ENCODE data around the gene CHAT. TPM values are rescaled to one million over a fixed set of nuclear protein-coding genes. Genes with fewer than 3 reads are reported as not detected.

The CHAT gene
- total RNA-seq, 2 experiments from 2014 or later: not detected

DNA sequence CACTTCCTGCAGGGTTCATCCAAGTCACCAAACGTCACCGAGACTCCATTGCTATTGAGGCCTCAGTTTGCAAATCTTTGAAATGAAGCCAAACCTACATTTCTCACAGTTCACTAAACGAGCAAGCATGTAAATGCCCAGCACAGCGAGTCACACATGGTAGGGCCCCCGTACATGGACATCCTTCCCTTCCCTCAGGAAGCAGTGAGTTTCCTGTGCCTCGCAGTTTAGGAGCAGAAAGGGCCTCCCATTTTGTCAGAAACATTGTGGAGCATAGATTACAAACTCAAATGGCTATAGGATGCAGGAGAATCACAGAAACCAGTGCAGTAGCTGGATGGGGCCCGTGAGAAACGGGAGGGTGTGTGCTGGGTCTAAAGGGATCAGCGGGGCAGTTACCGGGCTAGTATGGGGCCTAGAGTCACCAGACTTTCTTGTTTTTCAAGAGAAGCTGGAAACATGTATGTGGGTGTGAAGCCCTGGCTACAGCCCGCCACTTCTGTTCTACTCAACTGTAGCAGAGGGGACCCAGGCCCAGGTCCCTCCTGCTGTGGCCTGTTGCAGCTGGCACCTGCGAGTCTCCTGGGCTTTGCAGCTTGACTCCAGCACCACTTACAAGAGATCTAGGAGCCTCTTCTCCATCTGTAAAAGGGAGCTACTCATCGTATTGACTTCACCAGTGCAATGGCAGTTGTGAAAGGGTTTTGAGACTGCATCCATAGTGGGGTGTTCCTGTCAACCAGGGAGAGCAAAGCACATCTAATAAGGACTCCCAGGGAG, 17.9 kb upstream of the CHAT start:
- ATAC-seq (ENCODE audit: poor library complexity) (no peak), DNase-seq (no peak)
- H3K4me1 ChIP-seq (ENCODE audit: insufficient read depth, low read length): no peaks in the 10 kb centered on the region
- CTCF ChIA-PET: no interaction called here
- H3K36me3 ChIP-seq (ENCODE audit: insufficient read depth, low read length): no peaks in the 10 kb centered on the region
- intact Hi-C loops (cut with DNase I, micrococcal nuclease): loop anchor here in 1 of 2 experiments (10.0 kb wide), 2 partner anchors 191 to 629 kb away; no protein-coding TSS in a partner anchor
- peaks cover 4 to 10% of the 10 kb centered on the region in 2 experiments for H3K27me3 ChIP-seq (ENCODE audit: control insufficient read depth in 1 of 2, insufficient read depth in 2 of 2, low read length in 2 of 2)
- POLR2A ChIA-PET: no interaction called here
- no peak overlapping the region for H3K4me3 Mint-ChIP-seq
- H3K36me3 Mint-ChIP-seq (ENCODE audit: low read depth): no peaks in the 10 kb centered on the region
- no peak overlapping the region for H3K27ac ChIP-seq (ENCODE audit: low read depth in 1 of 2, low read length in 2 of 2)
- H3K27ac Mint-ChIP-seq: no peak overlapping the region
- no peaks in the 10 kb centered on the region for H3K4me1 Mint-ChIP-seq (ENCODE audit: low read depth)
- TF ChIP-seq, protein P1, sequence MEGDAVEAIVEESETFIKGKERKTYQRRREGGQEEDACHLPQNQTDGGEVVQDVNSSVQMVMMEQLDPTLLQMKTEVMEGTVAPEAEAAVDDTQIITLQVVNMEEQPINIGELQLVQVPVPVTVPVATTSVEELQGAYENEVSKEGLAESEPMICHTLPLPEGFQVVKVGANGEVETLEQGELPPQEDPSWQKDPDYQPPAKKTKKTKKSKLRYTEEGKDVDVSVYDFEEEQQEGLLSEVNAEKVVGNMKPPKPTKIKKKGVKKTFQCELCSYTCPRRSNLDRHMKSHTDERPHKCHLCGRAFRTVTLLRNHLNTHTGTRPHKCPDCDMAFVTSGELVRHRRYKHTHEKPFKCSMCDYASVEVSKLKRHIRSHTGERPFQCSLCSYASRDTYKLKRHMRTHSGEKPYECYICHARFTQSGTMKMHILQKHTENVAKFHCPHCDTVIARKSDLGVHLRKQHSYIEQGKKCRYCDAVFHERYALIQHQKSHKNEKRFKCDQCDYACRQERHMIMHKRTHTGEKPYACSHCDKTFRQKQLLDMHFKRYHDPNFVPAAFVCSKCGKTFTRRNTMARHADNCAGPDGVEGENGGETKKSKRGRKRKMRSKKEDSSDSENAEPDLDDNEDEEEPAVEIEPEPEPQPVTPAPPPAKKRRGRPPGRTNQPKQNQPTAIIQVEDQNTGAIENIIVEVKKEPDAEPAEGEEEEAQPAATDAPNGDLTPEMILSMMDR (IDR thresholded peaks at IDR 0.05): no peak
- no peaks in the 10 kb centered on the region for H3K9me3 Mint-ChIP-seq
- no peak overlapping the region for H3K4me3 ChIP-seq (ENCODE audit: low read length)
- peaks cover 55% of the 10 kb centered on the region for H3K27me3 Mint-ChIP-seq
- no peaks in the 10 kb centered on the region for H3K9me3 ChIP-seq (ENCODE audit: control insufficient read depth in 1 of 2, insufficient read depth in 1 of 2, low read length in 2 of 2)

DNA sequence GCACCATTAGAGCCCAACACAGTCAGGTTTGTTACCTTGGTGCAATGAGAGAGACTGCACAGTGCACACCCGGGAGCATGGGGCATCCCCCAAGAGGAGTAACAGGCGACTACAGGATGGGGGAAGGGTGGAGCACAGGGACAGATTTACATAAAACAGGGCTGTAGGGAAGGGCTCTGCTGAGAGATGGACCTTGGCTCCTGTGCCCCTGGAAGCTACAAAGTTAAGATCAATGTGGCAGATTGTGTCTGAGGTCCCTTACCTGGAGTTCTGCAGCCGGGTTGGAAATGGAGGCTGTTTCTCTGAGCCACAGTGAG, 17.4 kb upstream of the CHAT start:
- ChIA-PET CTCF (no interaction called here), POLR2A (no interaction called here)
- no peak overlapping the region for H3K27ac Mint-ChIP-seq
- TF ChIP-seq, protein P1 (IDR thresholded peaks at IDR 0.05): no peak
- Histone ChIP-seq H3K36me3 (ENCODE audit: insufficient read depth, low read length) (no peaks in the 10 kb centered on the region), H3K27me3 (ENCODE audit: control insufficient read depth in 1 of 2, insufficient read depth in 2 of 2, low read length in 2 of 2) (peaks cover 4 to 8% of the 10 kb centered on the region in 2 experiments), H3K27ac (ENCODE audit: low read depth in 1 of 2, low read length in 2 of 2) (no peak overlapping the region), H3K4me1 (ENCODE audit: insufficient read depth, low read length) (no peaks in the 10 kb centered on the region), H3K4me3 (ENCODE audit: low read length) (no peak overlapping the region), H3K9me3 (ENCODE audit: control insufficient read depth in 1 of 2, insufficient read depth in 1 of 2, low read length in 2 of 2) (no peaks in the 10 kb centered on the region)
- intact Hi-C loops (cut with DNase I, micrococcal nuclease): loop anchor here in 1 of 2 experiments (10.0 kb wide), 2 partner anchors 192 to 628 kb away; no protein-coding TSS in a partner anchor
- H3K9me3 Mint-ChIP-seq: no peaks in the 10 kb centered on the region
- H3K4me1 Mint-ChIP-seq (ENCODE audit: low read depth): no peaks in the 10 kb centered on the region
- H3K27me3 Mint-ChIP-seq: peaks cover 58% of the 10 kb centered on the region
- H3K36me3 Mint-ChIP-seq (ENCODE audit: low read depth): no peaks in the 10 kb centered on the region
- DNase-seq: no peak
- no peak for ATAC-seq (ENCODE audit: poor library complexity)
- H3K4me3 Mint-ChIP-seq: no peak overlapping the region

DNA sequence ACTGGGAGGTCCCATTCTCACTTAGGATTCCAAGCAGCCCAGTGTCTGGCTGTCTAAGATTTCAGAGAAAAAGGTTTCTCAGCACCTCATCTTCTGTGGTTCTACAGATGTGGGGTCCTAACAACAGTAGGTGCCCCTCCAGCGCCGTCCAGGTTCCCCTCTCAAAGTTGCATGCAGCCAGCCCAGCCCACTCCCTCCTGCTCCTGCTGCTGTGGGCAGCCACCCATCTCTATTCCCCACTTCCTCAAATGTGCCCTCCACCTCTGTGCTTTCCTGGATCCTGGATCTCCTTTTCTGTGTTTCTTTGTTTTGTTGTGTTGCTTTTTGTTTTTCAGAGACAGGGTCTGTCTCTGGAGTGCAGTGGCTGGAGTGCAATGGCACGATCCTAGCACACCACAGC, 17.0 kb upstream of the CHAT start:
- intact Hi-C loops (cut with DNase I, micrococcal nuclease): loop anchor here in 1 of 2 experiments (10.0 kb wide), 2 partner anchors 192 to 628 kb away; no protein-coding TSS in a partner anchor
- ATAC-seq (ENCODE audit: poor library complexity): no peak
- peaks cover 58% of the 10 kb centered on the region for H3K27me3 Mint-ChIP-seq
- H3K27ac Mint-ChIP-seq: no peak overlapping the region
- H3K4me1 Mint-ChIP-seq (ENCODE audit: low read depth): no peaks in the 10 kb centered on the region
- ChIA-PET POLR2A (no interaction called here), CTCF (no interaction called here)
- no peak for DNase-seq
- H3K9me3 Mint-ChIP-seq: no peaks in the 10 kb centered on the region
- no peak overlapping the region for H3K4me3 Mint-ChIP-seq
- TF ChIP-seq, protein P1 (IDR thresholded peaks at IDR 0.05): no peak
- Histone ChIP-seq H3K4me1 (ENCODE audit: insufficient read depth, low read length) (no peaks in the 10 kb centered on the region), H3K9me3 (ENCODE audit: control insufficient read depth in 1 of 2, insufficient read depth in 1 of 2, low read length in 2 of 2) (no peaks in the 10 kb centered on the region), H3K27me3 (ENCODE audit: control insufficient read depth in 1 of 2, insufficient read depth in 2 of 2, low read length in 2 of 2) (peaks cover 2 to 11% of the 10 kb centered on the region in 2 experiments), H3K27ac (ENCODE audit: low read depth in 1 of 2, low read length in 2 of 2) (no peak overlapping the region), H3K36me3 (ENCODE audit: insufficient read depth, low read length) (no peaks in the 10 kb centered on the region), H3K4me3 (ENCODE audit: low read length) (no peak overlapping the region)
- no peaks in the 10 kb centered on the region for H3K36me3 Mint-ChIP-seq (ENCODE audit: low read depth)

All from CD4-positive, alpha-beta T cell (primary cell).